Breast epithelium (tissue), 3 donors: ENCODE measurements around the gene VAV3.

Experiments
- CTCF ChIP-seq, 3 donors: fragments of 450-650 bp; IDR thresholded peaks; one replicate each; pipeline ENCODE4 v1.5.1; 2016 to 2017; ENCODE audit warnings: antibody characterized with exemption in 3 of 3, mild to moderate bottlenecking in 3 of 3, moderate library complexity in 3 of 3
- POLR2A ChIP-seq: fragments of 450-650 bp; IDR thresholded peaks from one replicate; pipeline ENCODE4 v1.6.1; 2016; ENCODE audit warnings: antibody characterized with exemption, mild to moderate bottlenecking, moderate library complexity

DNA sequence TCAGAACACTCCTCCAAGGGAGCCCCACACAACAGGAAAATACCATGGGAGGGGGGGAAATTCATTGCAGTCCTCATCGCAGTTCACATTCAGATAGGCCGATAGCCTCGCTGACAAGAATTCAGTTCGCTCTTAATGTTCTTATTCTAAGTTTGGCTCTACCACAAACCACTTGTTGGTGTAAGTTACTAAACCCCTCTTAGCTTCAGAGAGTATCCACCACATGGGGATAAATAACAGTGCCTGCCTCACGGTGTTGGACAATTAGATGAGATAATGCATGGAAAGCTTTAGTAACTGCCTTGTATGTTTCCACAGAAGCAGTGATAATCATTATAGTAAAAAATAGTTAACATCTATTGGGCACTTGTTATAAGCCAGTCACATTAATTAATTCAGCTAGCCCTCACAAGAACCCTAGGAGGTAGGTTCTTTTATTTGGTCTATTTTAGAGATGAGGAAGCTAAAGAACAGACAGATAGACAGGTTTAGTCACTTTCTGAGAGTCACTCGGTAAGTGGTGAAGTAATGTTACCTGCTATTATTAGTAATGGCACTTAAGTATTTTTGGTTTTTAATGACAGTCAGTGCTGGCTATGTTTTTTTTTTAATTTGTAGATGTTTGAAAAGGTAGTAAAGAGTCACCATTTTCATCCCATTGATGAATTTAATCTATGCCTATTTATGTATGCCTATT is 10.1 kb downstream of the VAV3 start:
- TF ChIP-seq POLR2A (no peak), CTCF (IDR thresholded peaks at IDR 0.05) (no peak)
